ENCODE results near the gene MEIS3. TPM values are rescaled to one million over a fixed set of nuclear protein-coding genes. Genes with fewer than 3 reads are reported as not detected.
A peak's percentile ranks its signal among the peaks of the same experiment; 100 is the strongest.

MEIS3 gene
- total RNA-seq, 4 donors from 2014 or later = 1.6 to 18.2 (median 10.2) TPM

DNA sequence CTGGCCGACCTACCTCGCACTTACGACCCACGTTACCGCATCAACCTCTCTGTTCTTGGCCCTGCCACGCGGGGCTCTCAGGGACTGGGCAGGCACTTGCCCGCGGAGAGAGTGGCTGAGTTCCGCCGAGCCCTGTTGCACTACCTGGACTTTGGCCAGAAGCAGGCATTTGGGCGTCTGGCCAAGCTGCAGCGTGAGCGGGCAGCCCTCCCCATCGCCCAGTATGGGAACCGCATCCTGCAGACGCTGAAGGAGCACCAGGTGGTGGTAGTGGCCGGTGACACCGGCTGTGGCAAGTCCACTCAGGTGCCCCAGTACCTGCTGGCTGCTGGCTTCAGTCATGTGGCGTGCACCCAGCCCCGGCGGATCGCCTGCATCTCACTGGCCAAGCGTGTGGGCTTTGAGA lies 66.0 kb downstream of the MEIS3 start:
- peak in 2 of 3 donors; percentile 80 to 85 for DNase-seq
- Histone ChIP-seq H3K27me3 (no peaks in the 10 kb centered on the region), H3K4me1 (peaks cover 0 to 22% (median 2%) of the 10 kb centered on the region in 4 donors), H3K4me3 (no peak overlapping the region), H3K27ac (no peak overlapping the region), H3K9me3 (no peaks in the 10 kb centered on the region), H3K36me3 (peaks cover 0 to 57% (median 0%) of the 10 kb centered on the region in 3 donors)
- TF ChIP-seq, protein P1, sequence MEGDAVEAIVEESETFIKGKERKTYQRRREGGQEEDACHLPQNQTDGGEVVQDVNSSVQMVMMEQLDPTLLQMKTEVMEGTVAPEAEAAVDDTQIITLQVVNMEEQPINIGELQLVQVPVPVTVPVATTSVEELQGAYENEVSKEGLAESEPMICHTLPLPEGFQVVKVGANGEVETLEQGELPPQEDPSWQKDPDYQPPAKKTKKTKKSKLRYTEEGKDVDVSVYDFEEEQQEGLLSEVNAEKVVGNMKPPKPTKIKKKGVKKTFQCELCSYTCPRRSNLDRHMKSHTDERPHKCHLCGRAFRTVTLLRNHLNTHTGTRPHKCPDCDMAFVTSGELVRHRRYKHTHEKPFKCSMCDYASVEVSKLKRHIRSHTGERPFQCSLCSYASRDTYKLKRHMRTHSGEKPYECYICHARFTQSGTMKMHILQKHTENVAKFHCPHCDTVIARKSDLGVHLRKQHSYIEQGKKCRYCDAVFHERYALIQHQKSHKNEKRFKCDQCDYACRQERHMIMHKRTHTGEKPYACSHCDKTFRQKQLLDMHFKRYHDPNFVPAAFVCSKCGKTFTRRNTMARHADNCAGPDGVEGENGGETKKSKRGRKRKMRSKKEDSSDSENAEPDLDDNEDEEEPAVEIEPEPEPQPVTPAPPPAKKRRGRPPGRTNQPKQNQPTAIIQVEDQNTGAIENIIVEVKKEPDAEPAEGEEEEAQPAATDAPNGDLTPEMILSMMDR (IDR thresholded peaks at IDR 0.05) = peak in 1 of 6 experiments; percentile 26
- TF ChIP-seq POLR2A (IDR thresholded peaks at IDR 0.05) = no peak

Other genes with a start within 250 kb of the MEIS3 start
- gene BBC3, start 188.3 kb downstream of the MEIS3 start, total RNA-seq = 10 to 100 TPM in 1 of 4 donors, 1 to 10 TPM in 3; 4.1 to 10.0 (median 5.5) TPM
- gene CCDC9, start 163.0 kb downstream of the MEIS3 start, total RNA-seq = 100 to 1,000 TPM in 1 of 4 donors, 10 to 100 TPM in 3; 12.1 to 104 (median 35.8) TPM
- 10 to 100 TPM in 2 of 4 donors, 1 to 10 TPM in 2; 6.1 to 23.9 (median 12.8) TPM for gene INAFM1, start 144.6 kb downstream of the MEIS3 start, total RNA-seq
- 1 to 10 TPM in 2 of 4 donors, under 1 TPM in 1, not detected in 1; 0.70 to 5.0 (median 2.2) TPM for gene C5AR1, start 109.7 kb downstream of the MEIS3 start, total RNA-seq
- 1 to 10 TPM in 2 of 4 donors, under 1 TPM in 1, not detected in 1; 0.95 to 1.6 (median 1.4) TPM for gene C5AR2, start 87.4 kb downstream of the MEIS3 start, total RNA-seq
- 10 to 100 TPM; 13.1 to 51.2 (median 30.0) TPM for gene DHX34, start 70.2 kb downstream of the MEIS3 start, total RNA-seq
- under 1 TPM in 2 of 4 donors, not detected in 2; 0.53 to 0.85 TPM for gene SLC8A2, start 52.4 kb upstream of the MEIS3 start, total RNA-seq
- gene KPTN, start 64.7 kb upstream of the MEIS3 start, total RNA-seq = 10 to 100 TPM in 3 of 4 donors, 1 to 10 TPM in 1; 7.1 to 22.3 (median 13.4) TPM
- gene NAPA, start 95.5 kb upstream of the MEIS3 start, total RNA-seq = 100 to 1,000 TPM in 2 of 4 donors, 10 to 100 TPM in 2; 78.4 to 154 (median 105) TPM
- not detected for gene ZNF541, start 153.6 kb upstream of the MEIS3 start, total RNA-seq
- gene BICRA, start 189.6 kb upstream of the MEIS3 start, total RNA-seq = 10 to 100 TPM in 3 of 4 donors, 1 to 10 TPM in 1; 8.2 to 14.9 (median 13.3) TPM